HEK293T (cell line): ENCODE results near the gene SLC2A4RG.

Source experiments
- CTCF ChIA-PET: fragments of 350-600 bp; formaldehyde crosslinking; extraction: SDS; loops from one replicate; lab custom pipeline; 2021; ENCODE audit warnings: antibody characterized with exemption, inconsistent platforms; lab: Yijun Ruan, JAX
- POLR2A ChIA-PET: fragments of 350-600 bp; formaldehyde crosslinking; extraction: SDS; loops from one replicate; lab custom pipeline; 2020; ENCODE audit warnings: antibody characterized with exemption, inconsistent platforms; lab: Yijun Ruan, JAX
- DNase-seq: peaks from one replicate; pipeline ENCODE4 v3.0.0; 2012; ENCODE audit warnings: mixed read lengths; ENCODE audit errors: extremely low spot score
- ARNT ChIP-seq: fragments of 450-650 bp; IDR thresholded peaks from 2 replicates; pipeline ENCODE4 v1.6.1; 2017; ENCODE audit warnings: mild to moderate bottlenecking
- BHLHE40 ChIP-seq: fragments of 450-650 bp; IDR thresholded peaks from 2 replicates; pipeline ENCODE4 v1.6.1; 2016; ENCODE audit warnings: mild to moderate bottlenecking, moderate library complexity, borderline replicate concordance
- CTBP1 ChIP-seq: fragments of 450-650 bp; IDR thresholded peaks from 2 replicates; pipeline ENCODE4 v1.6.1; 2016; ENCODE audit warnings: borderline replicate concordance
- ELF4 ChIP-seq: fragments of 450-650 bp; IDR thresholded peaks from 2 replicates; pipeline ENCODE4 v1.6.1; 2017; ENCODE audit warnings: antibody characterized with exemption
- FOXA1 ChIP-seq: fragments of 450-650 bp; IDR thresholded peaks from 2 replicates; pipeline ENCODE4 v1.6.1; 2016; ENCODE audit warnings: mild to moderate bottlenecking
- FOXK2 ChIP-seq: fragments of 450-650 bp; IDR thresholded peaks from 2 replicates; pipeline ENCODE4 v1.6.1; 2016; ENCODE audit warnings: mild to moderate bottlenecking
- FOXM1 ChIP-seq: fragments of 450-650 bp; IDR thresholded peaks from 2 replicates; pipeline ENCODE4 v1.6.1; 2017; ENCODE audit warnings: mild to moderate bottlenecking, borderline replicate concordance
- HDGF ChIP-seq: fragments of 450-650 bp; IDR thresholded peaks from 2 replicates; pipeline ENCODE4 v1.6.1; 2017; ENCODE audit warnings: antibody characterized with exemption, borderline replicate concordance
- L3MBTL2 ChIP-seq: fragments of 450-650 bp; conservative IDR thresholded peaks from 2 replicates; pipeline ENCODE4 v1.6.1; 2016; ENCODE audit warnings: mild to moderate bottlenecking
- LEF1 ChIP-seq: fragments of 450-650 bp; IDR thresholded peaks from 2 replicates; pipeline ENCODE4 v1.6.1; 2017; ENCODE audit warnings: mild to moderate bottlenecking, borderline replicate concordance
- NFRKB ChIP-seq: fragments of 450-650 bp; IDR thresholded peaks from 2 replicates; pipeline ENCODE4 v1.6.1; 2016; ENCODE audit warnings: mild to moderate bottlenecking, moderate library complexity
- SP1 ChIP-seq: fragments of 450-650 bp; IDR thresholded peaks from 2 replicates; pipeline ENCODE4 v1.6.1; 2017
- SUZ12 ChIP-seq: fragments of 450-650 bp; IDR thresholded peaks from 2 replicates; pipeline ENCODE4 v1.6.1; 2016; ENCODE audit warnings: mild to moderate bottlenecking
- TARDBP ChIP-seq: fragments of 450-650 bp; IDR thresholded peaks from 2 replicates; pipeline ENCODE4 v1.6.1; 2016
- ZNF384 ChIP-seq: fragments of 450-650 bp; IDR thresholded peaks from 2 replicates; pipeline ENCODE4 v1.6.1; 2016
- TF ChIP-seq, protein P1 (sequence below): fragments of 450-650 bp; IDR thresholded peaks from 2 replicates; pipeline ENCODE4 v1.6.1; 2016

SLC2A4RG gene

DNA sequence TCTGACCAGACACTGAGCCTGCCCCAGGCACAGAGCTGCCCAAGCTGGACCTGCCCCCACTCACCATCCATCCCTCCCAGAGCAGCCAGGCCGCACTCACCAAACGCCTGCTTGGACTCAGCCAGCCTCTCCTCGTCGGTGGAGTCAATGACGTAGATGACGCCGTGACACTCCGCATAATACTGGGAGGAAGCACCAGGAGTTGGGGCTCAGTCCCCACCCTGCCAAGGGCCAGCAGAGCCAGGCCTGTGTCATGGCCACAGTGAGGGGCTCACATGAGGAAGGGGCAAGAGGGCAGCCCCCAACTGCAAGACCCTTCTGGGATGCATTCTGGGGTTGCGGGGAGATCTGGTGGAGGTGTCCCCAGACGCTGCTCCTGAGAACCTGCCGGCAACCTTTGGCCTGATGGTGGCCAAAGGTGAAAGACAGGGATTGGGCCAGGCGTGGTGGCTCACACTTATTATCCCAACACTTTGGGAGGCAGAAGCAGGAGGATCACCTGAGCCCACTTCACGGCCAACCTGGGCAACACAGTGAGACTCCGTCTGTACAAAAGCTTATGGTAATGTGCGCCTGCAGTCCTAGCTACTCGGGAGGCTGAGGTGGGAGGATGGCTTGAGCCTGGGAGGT lies 37.4 kb upstream of the SLC2A4RG start:
- DNase-seq: peak; percentile 4
- ChIA-PET POLR2A (interaction anchor here (1.5 kb wide), 1 partner anchor 8 kb away, joined by 5 read pairs; no protein-coding TSS in a partner anchor), CTCF (no interaction called here)
- TF ChIP-seq FOXA1: no peak

DNA sequence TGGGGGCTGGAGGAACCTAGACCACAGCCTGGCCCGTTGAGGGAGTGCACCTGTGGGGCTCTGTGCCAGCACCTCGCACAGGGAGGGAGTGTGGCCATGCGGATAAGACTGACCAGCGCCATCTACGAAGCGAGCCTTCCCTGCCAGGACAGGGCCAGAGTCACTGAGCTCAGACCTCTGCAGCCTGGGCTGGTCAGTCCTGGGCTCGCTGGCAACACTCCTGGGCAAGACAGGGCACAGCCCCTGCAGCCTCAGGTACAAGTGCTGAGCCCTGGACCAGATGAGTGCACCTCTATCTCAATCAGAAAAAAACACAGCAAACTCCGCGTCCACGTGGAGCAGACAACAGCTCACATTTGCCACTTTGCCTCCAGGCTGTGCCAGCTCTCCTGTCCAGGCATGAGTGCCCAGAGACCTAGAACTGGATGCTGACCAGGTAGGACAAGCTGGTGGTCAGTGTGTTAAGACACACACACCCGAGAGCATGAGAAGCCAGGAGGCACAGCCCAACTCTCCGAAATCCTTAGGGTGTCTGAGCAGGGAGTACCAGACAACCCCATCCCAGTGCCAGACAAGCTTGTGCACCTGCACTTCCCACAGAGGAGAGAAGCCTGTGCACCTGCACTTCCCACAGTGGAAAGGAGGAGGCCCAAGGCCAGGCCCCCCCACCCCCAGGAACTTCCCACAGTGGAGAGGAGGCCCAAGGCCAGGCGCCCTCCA lies 36.7 kb upstream of the SLC2A4RG start:
- ChIA-PET POLR2A (interaction anchor here (1.5 kb wide), 1 partner anchor 9 kb away, joined by 5 read pairs; no protein-coding TSS in a partner anchor), CTCF (no interaction called here)
- peak; percentile 2 for DNase-seq
- TF ChIP-seq FOXA1 (no peak), FOXK2 (no peak), CTBP1 (no peak), ZNF384 (no peak), NFRKB (no peak), SUZ12 (no peak), ARNT (no peak), L3MBTL2 (no peak), FOXM1 (no peak), SP1 (no peak), TARDBP (no peak), LEF1 (no peak), ELF4 (no peak), HDGF (no peak)
- TF ChIP-seq, protein P1, sequence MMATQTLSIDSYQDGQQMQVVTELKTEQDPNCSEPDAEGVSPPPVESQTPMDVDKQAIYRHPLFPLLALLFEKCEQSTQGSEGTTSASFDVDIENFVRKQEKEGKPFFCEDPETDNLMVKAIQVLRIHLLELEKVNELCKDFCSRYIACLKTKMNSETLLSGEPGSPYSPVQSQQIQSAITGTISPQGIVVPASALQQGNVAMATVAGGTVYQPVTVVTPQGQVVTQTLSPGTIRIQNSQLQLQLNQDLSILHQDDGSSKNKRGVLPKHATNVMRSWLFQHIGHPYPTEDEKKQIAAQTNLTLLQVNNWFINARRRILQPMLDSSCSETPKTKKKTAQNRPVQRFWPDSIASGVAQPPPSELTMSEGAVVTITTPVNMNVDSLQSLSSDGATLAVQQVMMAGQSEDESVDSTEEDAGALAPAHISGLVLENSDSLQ: no peak

DNA sequence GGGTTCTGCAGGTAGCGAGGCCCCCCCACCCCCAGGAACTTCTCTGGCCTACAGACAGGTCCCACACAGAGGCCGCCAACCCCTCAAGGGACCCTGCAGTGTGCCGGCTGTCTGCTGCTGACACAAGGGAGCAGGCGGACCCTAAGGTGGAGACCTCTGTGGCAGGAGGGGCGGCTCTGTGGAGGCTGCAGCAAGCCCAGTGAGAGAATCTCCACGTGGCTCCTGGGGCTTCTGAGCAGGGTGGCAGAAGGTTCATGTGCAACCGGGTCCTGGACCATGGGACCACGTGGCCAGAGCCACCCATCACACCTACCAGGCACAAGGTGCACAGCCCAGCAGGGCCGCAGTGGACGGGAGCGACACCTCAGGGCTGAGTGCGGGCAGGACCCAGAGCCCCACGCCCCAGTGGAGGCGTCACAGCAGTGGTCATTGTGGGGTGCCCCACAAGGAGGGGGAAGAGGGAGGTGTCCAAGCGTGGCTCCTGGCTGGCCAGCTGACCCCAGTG lies 36.1 kb upstream of the SLC2A4RG start:
- DNase-seq: peak; percentile 3
- ChIA-PET POLR2A (interaction anchor here (1.5 kb wide), 1 partner anchor 9 kb away, joined by 5 read pairs; no protein-coding TSS in a partner anchor), CTCF (no interaction called here)
- no peak for TF ChIP-seq L3MBTL2
- TF ChIP-seq HDGF: no peak
- TF ChIP-seq ELF4: no peak
- no peak for TF ChIP-seq NFRKB
- no peak for TF ChIP-seq CTBP1
- TF ChIP-seq FOXK2: no peak
- TF ChIP-seq, protein P1: no peak
- no peak for TF ChIP-seq ZNF384
- no peak for TF ChIP-seq FOXA1
- TF ChIP-seq TARDBP: no peak
- TF ChIP-seq FOXM1: no peak
- TF ChIP-seq LEF1: no peak
- TF ChIP-seq SUZ12: no peak
- no peak for TF ChIP-seq BHLHE40
- TF ChIP-seq SP1: no peak
- no peak for TF ChIP-seq ARNT

DNA sequence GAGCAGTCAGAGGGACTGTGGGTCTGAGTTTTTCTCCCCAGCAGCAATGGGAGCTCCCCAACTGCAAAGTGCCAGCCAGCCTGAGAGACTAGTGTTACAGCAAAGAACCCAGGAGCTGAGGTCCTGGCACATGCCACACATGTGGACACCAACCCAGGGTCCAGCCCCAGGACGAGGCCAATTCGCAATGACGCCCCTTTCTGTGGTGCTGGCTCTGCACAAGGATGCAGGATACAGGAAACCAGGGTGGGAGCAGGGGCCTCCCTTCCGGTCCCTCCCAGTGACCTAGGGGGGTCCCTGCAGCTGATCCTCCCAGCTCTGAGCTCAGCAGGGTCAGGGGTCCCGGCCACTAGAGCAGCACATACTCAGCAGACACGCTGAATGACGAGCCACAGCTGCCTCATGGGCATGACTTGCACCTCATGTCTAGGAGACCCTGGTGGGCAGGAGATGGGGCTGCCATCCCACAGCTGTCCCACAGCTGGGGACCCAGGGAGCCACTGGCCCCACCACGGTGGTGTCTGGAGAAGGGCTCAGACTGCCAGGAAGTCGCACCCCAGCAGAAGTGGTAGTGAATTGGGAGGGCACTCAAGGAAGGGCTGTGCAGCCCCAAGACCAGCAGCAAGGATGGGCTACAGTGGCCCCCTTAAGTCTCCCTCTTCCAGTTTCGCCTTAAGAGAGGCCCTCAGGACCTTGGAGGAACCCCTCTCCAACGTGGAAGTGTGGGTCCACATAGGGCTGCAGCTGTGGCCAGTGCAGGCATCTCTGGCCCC lies 35.4 kb upstream of the SLC2A4RG start:
- peak; percentile 3 for DNase-seq
- TF ChIP-seq SP1 (no peak), L3MBTL2 (no peak), BHLHE40 (no peak), FOXA1 (no peak), NFRKB (no peak), TARDBP (no peak), ARNT (no peak), ELF4 (no peak), FOXK2 (no peak), LEF1 (no peak), CTBP1 (no peak), FOXM1 (no peak), HDGF (no peak)
- POLR2A ChIA-PET: interaction anchor here (1.5 kb wide), 1 partner anchor 10 kb away, joined by 5 read pairs; no protein-coding TSS in a partner anchor
- CTCF ChIA-PET: no interaction called here

DNA sequence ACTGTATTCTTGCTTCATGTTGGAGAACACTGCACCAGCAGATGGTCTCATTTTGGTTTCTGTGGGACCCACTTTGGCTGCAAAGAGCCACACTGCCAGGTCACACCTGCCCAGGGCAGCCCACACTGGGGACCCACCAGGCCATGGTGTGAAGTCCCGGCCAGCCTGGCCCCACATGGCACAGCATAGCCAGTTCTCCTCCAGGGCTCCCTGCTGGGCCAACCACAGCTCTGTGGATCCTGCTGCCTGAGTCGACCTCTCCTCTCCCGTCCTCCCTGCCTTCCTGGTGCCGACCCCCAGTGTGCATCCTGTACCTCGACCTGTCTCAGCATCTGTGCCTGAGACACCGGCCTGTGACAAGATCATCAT lies 34.8 kb upstream of the SLC2A4RG start:
- POLR2A ChIA-PET: no interaction called here
- CTCF ChIA-PET: no interaction called here
- TF ChIP-seq ELF4: no peak
- TF ChIP-seq LEF1: no peak
- TF ChIP-seq L3MBTL2: no peak
- no peak for TF ChIP-seq ARNT
- no peak for TF ChIP-seq SP1
- no peak for TF ChIP-seq FOXK2
- TF ChIP-seq NFRKB: no peak
- TF ChIP-seq TARDBP: no peak
- TF ChIP-seq ZNF384: no peak
- TF ChIP-seq SUZ12: no peak
- TF ChIP-seq BHLHE40: no peak
- TF ChIP-seq FOXM1: no peak
- no peak for TF ChIP-seq FOXA1
- TF ChIP-seq CTBP1: no peak
- TF ChIP-seq, protein P1: no peak
- DNase-seq: peak; percentile 2
